Natural killer cell (primary cell): Measurements from ENCODE around the gene FAXDC2. TPM values are rescaled to one million over a fixed set of nuclear protein-coding genes. Genes with fewer than 3 reads are reported as not detected.

Experiments
- ATAC-seq, 3 donors: fragments of 150-1000 bp in 2 of 3; fragments of 200-7000 bp in 1 of 3; cut with Tn5 transposase; 1 replicate in 1 of 3; 2 replicates in 2 of 3; pipeline ENCODE4 v1.10.0; 2021; ENCODE audit warnings: mild to moderate bottlenecking in 2 of 3, moderate library complexity in 2 of 3
- DNase-seq, 2 donors: peaks; one replicate each; pipeline versions ENCODE4 v3.0.0 to v3.0.0-alpha.2; 2013 to 2021; ENCODE audit warnings: mixed read lengths in 1 of 2
- H3K27ac ChIP-seq: one replicate; pipeline ENCODE4 v1.5.1; 2013; ENCODE audit warnings: mild to moderate bottlenecking, low read length
- H3K27me3 ChIP-seq: one replicate; pipeline ENCODE4 v1.6.1; 2013; ENCODE audit warnings: low read length; ENCODE audit not compliant: control insufficient read depth, insufficient read depth
- H3K36me3 ChIP-seq: one replicate; pipeline ENCODE4 v1.6.1; 2013; ENCODE audit warnings: low read length; ENCODE audit not compliant: control insufficient read depth, insufficient read depth
- H3K4me1 ChIP-seq: one replicate; pipeline ENCODE4 v1.6.1; 2013; ENCODE audit warnings: low read length; ENCODE audit not compliant: control insufficient read depth, insufficient read depth
- H3K4me3 ChIP-seq: one replicate; pipeline ENCODE4 v1.5.1; 2013; ENCODE audit warnings: low read length
- H3K9me3 ChIP-seq: one replicate; pipeline ENCODE4 v1.6.1; 2013; ENCODE audit warnings: low read length; ENCODE audit not compliant: control insufficient read depth, insufficient read depth
- H3K27ac Mint-ChIP-seq, 2 donors: one replicate each; pipeline ENCODE4 v1.8.0; 2022; ENCODE audit warnings: mild to moderate bottlenecking in 2 of 2, mixed read lengths in 2 of 2, moderate library complexity in 1 of 2
- H3K27me3 Mint-ChIP-seq, 2 donors: one replicate each; pipeline ENCODE4 v1.8.0; 2022; ENCODE audit warnings: low read depth in 2 of 2, mixed read lengths in 2 of 2
- H3K36me3 Mint-ChIP-seq: one replicate; pipeline ENCODE4 v1.8.0; 2022; ENCODE audit warnings: mixed read lengths
- H3K4me1 Mint-ChIP-seq, 2 donors: one replicate each; pipeline ENCODE4 v1.8.0; 2022; ENCODE audit warnings: mixed read lengths in 2 of 2
- H3K4me3 Mint-ChIP-seq: one replicate; pipeline ENCODE4 v1.8.0; 2022; ENCODE audit warnings: mild to moderate bottlenecking, moderate library complexity, mixed read lengths
- H3K9me3 Mint-ChIP-seq, 2 donors: one replicate each; pipeline ENCODE4 v1.8.0; 2022; ENCODE audit warnings: mixed read lengths in 2 of 2
- CTCF ChIP-seq: fragments of 200-600 bp; IDR thresholded peaks from one replicate; pipeline ENCODE4 v1.8.0; 2022; ENCODE audit warnings: antibody characterized with exemption
- WGBS: methylation state at CpG from one replicate; pipeline ENCODE4 v1.1.7; 2013; ENCODE audit warnings: missing lambda C conversion rate; ENCODE audit not compliant: insufficient coverage; 5-methylcytosine and 5-hydroxymethylcytosine counted together
- intact Hi-C: fragments of 100-400 bp; cut with micrococcal nuclease; formaldehyde crosslinking; loops from one replicate; pipeline ENCODE4 v1.14.2; 2022
- total RNA-seq, 4 donors: library from RNA; stranded (reverse); fragments of 120-200 nt in 1 of 4; gene quantifications; one replicate each; pipeline versions ENCODE4 v1.2.3 to v1.2.4, GENCODE V29; 2013 to 2022

The FAXDC2 gene
- total RNA-seq, 3 donors from 2014 or later (not counting 1 experiment from before 2014, with no cell fraction given) = 0.48 to 2.9 (median 1.4) TPM

DNA sequence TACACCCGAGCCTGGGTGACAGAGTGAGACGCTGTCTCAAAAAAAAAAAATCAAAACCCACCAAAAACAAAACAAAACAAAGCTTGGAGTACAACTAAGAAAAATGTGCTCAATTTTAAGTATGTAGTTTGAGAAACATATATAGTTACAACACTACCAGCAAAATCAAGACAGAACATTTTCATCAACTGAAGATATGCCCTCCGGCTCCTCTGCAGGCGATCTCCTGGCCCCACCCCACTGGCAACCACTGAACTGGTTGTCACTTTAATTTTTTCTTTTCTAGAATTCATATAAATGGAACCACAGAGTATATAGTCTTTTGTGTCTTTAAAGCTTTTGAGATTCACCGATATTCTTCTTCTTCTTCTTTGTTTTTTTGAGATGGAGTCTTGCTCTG, 43.0 kb upstream of the FAXDC2 start:
- Mint-ChIP-seq H3K36me3 (peaks cover 25% of the 10 kb centered on the region), H3K9me3 (no peaks in the 10 kb centered on the region), H3K27me3 (no peaks in the 10 kb centered on the region), H3K4me1 (no peaks in the 10 kb centered on the region), H3K27ac (no peak overlapping the region), H3K4me3 (no peak overlapping the region)
- Histone ChIP-seq H3K4me1 (no peaks in the 10 kb centered on the region), H3K36me3 (peaks cover 60% of the 10 kb centered on the region), H3K4me3 (no peak overlapping the region), H3K27ac (no peak overlapping the region), H3K9me3 (no peaks in the 10 kb centered on the region), H3K27me3 (no peaks in the 10 kb centered on the region)
- intact Hi-C loops = no loop called here
- WGBS = 96% methylated on average over 3 of the region's 5 CpGs
- no peak for DNase-seq
- TF ChIP-seq CTCF = no peak
- ATAC-seq = no peak

DNA sequence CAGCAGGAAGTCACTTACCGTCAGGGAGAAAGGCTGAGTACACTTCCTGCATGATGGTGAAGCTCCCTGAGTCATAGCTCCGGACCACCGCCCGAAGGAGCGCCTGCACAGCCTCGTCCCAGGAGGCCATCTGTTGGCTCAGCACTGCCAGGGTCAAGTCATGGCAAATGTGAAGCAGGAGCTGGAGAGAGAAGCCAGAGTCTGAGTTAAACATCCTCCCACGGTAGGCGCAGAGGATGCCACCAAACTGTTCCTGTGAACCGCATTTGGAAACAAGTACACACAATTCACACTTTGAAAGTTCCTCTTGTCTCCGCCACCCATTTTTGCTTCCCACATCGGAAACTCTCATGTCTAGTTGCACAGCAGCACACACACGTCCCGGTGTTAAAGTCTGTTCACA, 42.0 kb upstream of the FAXDC2 start:
- H3K36me3 Mint-ChIP-seq = peaks cover 35% of the 10 kb centered on the region
- Histone ChIP-seq H3K9me3 (no peaks in the 10 kb centered on the region), H3K36me3 (peaks cover 63% of the 10 kb centered on the region), H3K27ac (no peak overlapping the region), H3K27me3 (no peaks in the 10 kb centered on the region), H3K4me1 (no peaks in the 10 kb centered on the region), H3K4me3 (no peak overlapping the region)
- TF ChIP-seq CTCF = no peak
- no peaks in the 10 kb centered on the region for H3K9me3 Mint-ChIP-seq
- H3K27ac Mint-ChIP-seq = no peak overlapping the region
- no peak for DNase-seq
- no peak overlapping the region for H3K4me3 Mint-ChIP-seq
- 88% methylated on average over 13 of the region's 13 CpGs for WGBS
- no peak for ATAC-seq
- H3K27me3 Mint-ChIP-seq = no peaks in the 10 kb centered on the region
- intact Hi-C loops = no loop called here
- no peaks in the 10 kb centered on the region for H3K4me1 Mint-ChIP-seq

DNA sequence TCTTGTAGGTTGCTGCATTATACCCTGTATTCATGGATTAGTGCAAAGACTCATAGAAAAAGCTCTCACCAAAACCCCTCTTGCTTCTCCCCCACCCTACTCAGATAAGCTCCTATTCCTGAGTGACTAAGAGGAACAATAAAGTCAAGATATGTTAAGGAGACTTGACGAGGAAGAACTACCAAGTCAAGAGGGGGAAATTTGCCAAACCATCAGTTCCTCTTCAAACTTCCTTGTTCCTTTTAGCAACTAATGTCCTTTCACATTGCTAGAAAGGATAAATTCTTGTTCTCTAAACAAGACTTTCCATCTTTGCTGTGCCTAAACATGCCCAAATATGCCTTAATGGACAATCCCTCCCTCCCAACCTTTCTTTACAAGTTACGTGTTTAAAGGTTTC, 35.0 kb upstream of the FAXDC2 start:
- Histone ChIP-seq H3K4me3 (no peak overlapping the region), H3K27me3 (no peaks in the 10 kb centered on the region), H3K4me1 (no peaks in the 10 kb centered on the region), H3K27ac (no peak overlapping the region), H3K9me3 (peaks cover 9% of the 10 kb centered on the region), H3K36me3 (peaks cover 40% of the 10 kb centered on the region)
- intact Hi-C loops = no loop called here
- H3K4me3 Mint-ChIP-seq = no peak overlapping the region
- H3K4me1 Mint-ChIP-seq = no peaks in the 10 kb centered on the region
- H3K27ac Mint-ChIP-seq = no peak overlapping the region
- no peak for DNase-seq
- ATAC-seq = no peak
- TF ChIP-seq CTCF = no peak
- H3K9me3 Mint-ChIP-seq = peaks cover 0 to 5% of the 10 kb centered on the region in 2 donors
- 100% methylated on average over 2 of the region's 2 CpGs for WGBS
- no peaks in the 10 kb centered on the region for H3K27me3 Mint-ChIP-seq
- peaks cover 60% of the 10 kb centered on the region for H3K36me3 Mint-ChIP-seq

- Mint-ChIP-seq H3K4me1 (no peaks in the 10 kb centered on the region), H3K36me3 (peaks cover 61% of the 10 kb centered on the region), H3K4me3 (no peak overlapping the region), H3K27ac (no peak overlapping the region), H3K27me3 (no peaks in the 10 kb centered on the region), H3K9me3 (peaks cover 0 to 5% of the 10 kb centered on the region in 2 donors)
- WGBS = 99% methylated on average over 8 of the region's 8 CpGs
- Histone ChIP-seq H3K4me1 (no peaks in the 10 kb centered on the region), H3K36me3 (peaks cover 31% of the 10 kb centered on the region), H3K27me3 (no peaks in the 10 kb centered on the region), H3K9me3 (peaks cover 9% of the 10 kb centered on the region), H3K27ac (no peak overlapping the region), H3K4me3 (no peak overlapping the region)
- intact Hi-C loops = no loop called here
- no peak for TF ChIP-seq CTCF
- DNase-seq = no peak
- no peak for ATAC-seq
These were observed 34.0 kb upstream of the FAXDC2 start for GRCh38 chr5:154884424-154884823.
